ENCODE data around the gene GLIS1.

The GLIS1 gene

GRCh38 chr1:53629101-53629691 is 109.8 kb downstream of the GLIS1 start:
- no peak for DNase-seq

GRCh38 chr1:53628286-53628955 is 110.5 kb downstream of the GLIS1 start:
- no peak for DNase-seq

- DNase-seq, result no peak
These were observed 111.3 kb downstream of the GLIS1 start for GRCh38 chr1:53627666-53628065.

GRCh38 chr1:53627031-53627430 is 111.9 kb downstream of the GLIS1 start:
- no peak for DNase-seq

- no peak for DNase-seq
These were observed 112.3 kb downstream of the GLIS1 start for GRCh38 chr1:53626616-53627015.

- no peak for DNase-seq
These were observed 113.0 kb downstream of the GLIS1 start for GRCh38 chr1:53625766-53626520.

GRCh38 chr1:53625049-53625448 is 113.9 kb downstream of the GLIS1 start:
- no peak for DNase-seq

GRCh38 chr1:53622531-53622930 is 116.4 kb downstream of the GLIS1 start:
- DNase-seq, result no peak

- no peak for DNase-seq
These were observed 117.8 kb downstream of the GLIS1 start for GRCh38 chr1:53621144-53621543.

- DNase-seq, result no peak
These were observed 118.7 kb downstream of the GLIS1 start for GRCh38 chr1:53620061-53620855.

GRCh38 chr1:53619367-53620060 is 119.5 kb downstream of the GLIS1 start:
- no peak for DNase-seq

- DNase-seq, result no peak
These were observed 120.2 kb downstream of the GLIS1 start for GRCh38 chr1:53618500-53619366.

GRCh38 chr1:53617851-53618499 is 121.0 kb downstream of the GLIS1 start:
- no peak for DNase-seq

- no peak for DNase-seq
These were observed 121.6 kb downstream of the GLIS1 start for GRCh38 chr1:53617382-53617781.

- no peak for DNase-seq
These were observed 122.0 kb downstream of the GLIS1 start for GRCh38 chr1:53616927-53617326.

- DNase-seq, result no peak
These were observed 122.5 kb downstream of the GLIS1 start for GRCh38 chr1:53616511-53616910.

- no peak for DNase-seq
These were observed 123.9 kb downstream of the GLIS1 start for GRCh38 chr1:53615101-53615500.

- no peak for DNase-seq
These were observed 124.5 kb downstream of the GLIS1 start for GRCh38 chr1:53614231-53615021.

GRCh38 chr1:53608676-53609075 is 130.3 kb downstream of the GLIS1 start:
- no peak for DNase-seq

GRCh38 chr1:53608071-53608470 is 130.9 kb downstream of the GLIS1 start:
- no peak for DNase-seq

All from activated CD4-positive, alpha-beta T cell treated with anti-CD3 and anti-CD28 coated beads, Interleukin-2, amount 50 U/mL, for 16 hours (primary cell).